GM23248 (cell line): ENCODE measurements around the gene EMC9. TPM values are rescaled to one million over a fixed set of nuclear protein-coding genes. Genes with fewer than 3 reads are reported as not detected.

Experiments used
- DNase-seq: peaks from one replicate; pipeline ENCODE4 v3.0.0-alpha.2; 2015
- H2AFZ ChIP-seq: fragments of 200-600 bp; sonication (generic); 2 replicates; pipeline ENCODE4 v1.6.1; 2016; ENCODE audit warnings: antibody characterized with exemption
- H3F3A ChIP-seq: fragments of 200-600 bp; sonication (generic); 2 replicates; pipeline ENCODE4 v1.6.1; 2016; ENCODE audit warnings: mild to moderate bottlenecking, antibody characterized with exemption, mixed run types; ENCODE audit not compliant: insufficient read depth
- H3K27ac ChIP-seq: fragments of 200-600 bp; sonication (generic); 2 replicates; pipeline ENCODE4 v1.5.1; 2016; ENCODE audit warnings: mild to moderate bottlenecking
- H3K27me3 ChIP-seq: fragments of 200-600 bp; sonication (generic); replicated peaks from 2 replicates; pipeline ENCODE4 v1.6.1; 2016; ENCODE audit warnings: mild to moderate bottlenecking; ENCODE audit not compliant: insufficient read depth
- H3K36me3 ChIP-seq: fragments of 200-600 bp; sonication (generic); 2 replicates; pipeline ENCODE4 v1.6.1; 2016; ENCODE audit warnings: low read depth, mild to moderate bottlenecking
- H3K4me1 ChIP-seq: fragments of 200-600 bp; sonication (generic); 2 replicates; pipeline ENCODE4 v1.6.1; 2016; ENCODE audit warnings: mild to moderate bottlenecking; ENCODE audit not compliant: insufficient read depth
- H3K4me2 ChIP-seq: fragments of 200-600 bp; sonication (generic); one replicate; pipeline ENCODE4 v1.6.1; 2016; ENCODE audit warnings: mild to moderate bottlenecking; ENCODE audit not compliant: unreplicated experiment
- H3K4me3 ChIP-seq: fragments of 200-600 bp; sonication (generic); 2 replicates; pipeline ENCODE4 v1.5.1; 2016; ENCODE audit warnings: mild to moderate bottlenecking
- H3K79me2 ChIP-seq: fragments of 200-600 bp; sonication (generic); 2 replicates; pipeline ENCODE4 v1.6.1; 2016; ENCODE audit warnings: mild to moderate bottlenecking; ENCODE audit not compliant: insufficient read depth
- H3K9ac ChIP-seq: fragments of 200-600 bp; sonication (generic); 2 replicates; pipeline ENCODE4 v1.6.1; 2016; ENCODE audit warnings: mild to moderate bottlenecking
- H3K9me2 ChIP-seq: fragments of 200-600 bp; sonication (generic); 2 replicates; pipeline ENCODE4 v1.6.1; 2016; ENCODE audit warnings: mixed run types, mild to moderate bottlenecking, moderate library complexity; ENCODE audit not compliant: insufficient read depth
- H3K9me3 ChIP-seq: fragments of 200-600 bp; sonication (generic); one replicate; pipeline ENCODE4 v1.6.1; 2017; ENCODE audit warnings: low read depth
- H4K20me1 ChIP-seq: fragments of 200-600 bp; sonication (generic); 2 replicates; pipeline ENCODE4 v1.6.0; 2016; ENCODE audit not compliant: insufficient read depth
- EZH2 ChIP-seq: fragments of 200-600 bp; sonication (generic); IDR thresholded peaks from 2 replicates; pipeline ENCODE4 v1.6.1; 2018; ENCODE audit warnings: antibody characterized with exemption, mild to moderate bottlenecking; ENCODE audit not compliant: insufficient read depth, poor library complexity, severe bottlenecking
- EZH2phosphoT487 ChIP-seq: fragments of 200-600 bp; sonication (generic); IDR thresholded peaks from 2 replicates; pipeline ENCODE4 v1.6.1; 2018; ENCODE audit warnings: antibody characterized with exemption, moderate library complexity, mild to moderate bottlenecking, low read depth; ENCODE audit not compliant: insufficient read depth
- WGBS, 2 experiments: methylation state at CpG; one replicate each; pipeline ENCODE4 v1.1.6; 2015 to 2017; ENCODE audit warnings: low lambda C conversion rate in 2 of 2, low coverage in 1 of 2; ENCODE audit errors: missing lambda C conversion rate in 2 of 2; 5-methylcytosine and 5-hydroxymethylcytosine counted together
- in situ Hi-C: fragments of 300-500 bp; cut with MboI; formaldehyde crosslinking; loops from 2 replicates; pipeline ENCODE4 v1.15.0; 2020
- polyA plus RNA-seq: library from polyadenylated mRNA; unstranded; fragments of >200 nt; fragmentation: Nextera tagmentation; extraction: Ambion mirVana; gene quantifications from 2 replicates; pipeline ENCODE4 v1.2.1, GENCODE V29; 2016
- total RNA-seq: library from RNA; depleted of rRNA; stranded (reverse); fragments of >200 nt; shearing (Covaris generic); gene quantifications from 2 replicates; pipeline ENCODE4 v1.2.3, GENCODE V29; 2014

EMC9 gene
- total and polyA plus RNA-seq, 2 experiments from 2014 or later = 22.9 to 27.4 TPM

- H2AFZ ChIP-seq = no peak overlapping the region
- H3F3A ChIP-seq = peaks cover 30% of the 10 kb centered on the region; the same call in 1 of the 2 replicates
- H3K79me2 ChIP-seq = peaks cover 30% of the 10 kb centered on the region
- no peak overlapping the region for H3K4me2 ChIP-seq
- no peaks in the 10 kb centered on the region for H4K20me1 ChIP-seq
- peaks cover 35% of the 10 kb centered on the region; the same call in 1 of the 2 replicates for H3K36me3 ChIP-seq
- no peak overlapping the region for H3K4me3 ChIP-seq
- DNase-seq = no peak
- no peaks in the 10 kb centered on the region for H3K9me2 ChIP-seq
- in situ Hi-C loops = no loop called here
- no peaks in the 10 kb centered on the region for H3K27me3 ChIP-seq
- H3K27ac ChIP-seq = no peak overlapping the region
- H3K9ac ChIP-seq = no peak overlapping the region; the same call in 1 of the 2 replicates
- H3K4me1 ChIP-seq = peaks cover 5% of the 10 kb centered on the region
- TF ChIP-seq EZH2phosphoT487 = no peak
- no peak for TF ChIP-seq EZH2
- H3K9me3 ChIP-seq = no peaks in the 10 kb centered on the region
- 97 to 100% methylated on average over 4 of the region's 4 CpGs for WGBS, 2 experiments
Observed at GRCh38 chr14:24160499-24160849, 19.1 kb upstream of the EMC9 start.

DNA sequence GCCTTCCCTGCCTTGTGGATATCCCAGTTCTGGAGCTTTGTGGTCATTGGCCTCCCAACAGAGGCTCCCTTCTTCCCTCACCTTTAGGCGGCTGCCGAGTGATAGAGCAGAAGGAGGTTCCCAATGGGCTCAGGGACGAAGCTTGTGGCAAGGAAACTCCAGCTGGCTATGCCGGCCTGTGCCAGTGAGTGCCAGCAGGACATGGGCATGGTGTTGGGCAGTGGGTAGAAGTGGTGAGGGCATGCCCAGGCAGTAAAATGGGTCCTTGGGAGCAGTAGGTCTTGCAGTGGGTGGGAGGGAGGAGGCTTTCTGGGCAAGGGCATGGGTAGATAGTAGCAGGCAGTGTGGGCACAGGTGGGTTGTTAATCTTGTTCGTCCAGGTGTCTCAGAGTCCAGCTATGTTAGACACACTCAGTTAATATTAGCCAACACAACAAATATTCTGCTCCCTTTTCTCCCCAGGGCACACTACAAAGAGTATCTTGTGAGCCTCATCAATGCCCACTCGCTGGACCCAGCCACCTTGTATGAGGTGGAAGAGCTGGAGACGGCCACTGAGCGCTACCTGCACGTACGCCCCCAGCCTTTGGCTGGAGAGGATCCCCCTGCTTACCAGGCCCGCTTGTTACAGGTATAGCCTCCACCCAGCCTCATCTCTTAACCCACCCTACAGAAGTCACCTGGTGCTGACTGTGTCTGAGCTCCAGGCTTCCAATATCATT, 18.5 kb upstream of the EMC9 start:
- peaks cover 36% of the 10 kb centered on the region for H3K36me3 ChIP-seq
- in situ Hi-C loops = no loop called here
- no peak for DNase-seq

DNA sequence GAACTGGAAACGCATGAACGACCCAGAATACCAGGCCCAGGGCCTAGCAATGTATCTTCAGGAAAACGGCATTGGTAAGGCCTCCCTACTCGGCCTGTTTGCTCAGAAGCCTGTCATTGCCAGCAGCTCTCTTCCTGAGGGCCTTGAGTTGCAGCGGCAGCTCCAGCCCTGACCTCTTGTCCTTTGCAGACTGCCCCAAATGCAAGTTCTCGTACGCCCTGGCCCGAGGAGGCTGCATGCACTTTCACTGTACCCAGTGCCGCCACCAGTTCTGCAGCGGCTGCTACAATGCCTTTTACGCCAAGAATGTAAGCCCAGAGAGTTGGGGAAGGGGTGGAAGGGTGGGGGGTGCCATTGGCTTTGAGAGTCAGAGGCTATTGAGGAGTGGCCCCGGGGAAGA, 15.9 kb upstream of the EMC9 start:
- Histone ChIP-seq H3K9ac (no peak overlapping the region), H3K27ac (no peak overlapping the region)

More for the DNA sequence above, 18.5 kb upstream of the EMC9 start:
- Histone ChIP-seq H2AFZ (no peak overlapping the region), H4K20me1 (no peaks in the 10 kb centered on the region), H3K79me2 (peaks cover 30% of the 10 kb centered on the region), H3F3A (peaks cover 30% of the 10 kb centered on the region; the same call in 1 of the 2 replicates), H3K27ac (no peak overlapping the region), H3K27me3 (no peaks in the 10 kb centered on the region), H3K9me2 (no peaks in the 10 kb centered on the region), H3K9ac (no peak overlapping the region), H3K4me3 (no peak overlapping the region), H3K4me1 (peaks cover 5% of the 10 kb centered on the region), H3K9me3 (no peaks in the 10 kb centered on the region), H3K4me2 (no peak overlapping the region)
- TF ChIP-seq EZH2 = no peak
- WGBS, 2 experiments = 91% methylated on average over 11 of the region's 11 CpGs

DNA sequence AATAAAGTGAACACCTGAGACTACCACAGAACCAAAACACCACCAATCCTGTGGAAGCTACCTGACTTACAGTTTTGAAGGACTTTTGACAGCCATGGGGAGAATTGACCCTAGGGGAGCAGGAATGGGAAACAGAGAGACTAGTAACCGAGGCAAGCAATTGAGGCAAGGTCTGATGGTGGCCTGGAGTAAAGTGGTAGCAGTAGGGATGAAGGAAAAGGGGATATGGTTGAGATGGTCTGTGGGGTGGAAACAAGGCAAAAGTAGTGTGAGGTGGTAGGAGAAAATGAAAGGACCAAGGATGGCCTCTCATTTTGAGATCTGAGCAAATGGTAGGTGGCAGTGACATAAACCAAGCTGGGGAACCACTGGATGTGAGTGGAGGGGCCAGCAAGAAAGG, 15.4 kb upstream of the EMC9 start:
- Histone ChIP-seq H3K4me2 (no peak overlapping the region), H3K9me3 (no peaks in the 10 kb centered on the region), H3F3A (peaks cover 25% of the 10 kb centered on the region; the same call in 1 of the 2 replicates), H3K4me1 (no peaks in the 10 kb centered on the region), H4K20me1 (no peaks in the 10 kb centered on the region), H3K4me3 (no peak overlapping the region), H3K9ac (no peak overlapping the region), H2AFZ (no peak overlapping the region), H3K27ac (no peak overlapping the region), H3K9me2 (no peaks in the 10 kb centered on the region), H3K79me2 (peaks cover 8% of the 10 kb centered on the region), H3K36me3 (peaks cover 36% of the 10 kb centered on the region), H3K27me3 (no peaks in the 10 kb centered on the region)
- WGBS, 2 experiments = 100% methylated on average over 1 of the region's 1 CpG
- no peak for TF ChIP-seq EZH2phosphoT487
- TF ChIP-seq EZH2 = no peak
- no peak for DNase-seq
- in situ Hi-C loops = no loop called here

More for the DNA sequence above, 15.9 kb upstream of the EMC9 start:
- Histone ChIP-seq H3K9me3 (no peaks in the 10 kb centered on the region), H3K9me2 (no peaks in the 10 kb centered on the region), H3K4me3 (no peak overlapping the region), H3K4me1 (peaks cover 2% of the 10 kb centered on the region), H3F3A (peaks cover 30% of the 10 kb centered on the region; the same call in 1 of the 2 replicates), H4K20me1 (no peaks in the 10 kb centered on the region), H2AFZ (no peak overlapping the region), H3K27me3 (no peaks in the 10 kb centered on the region), H3K79me2 (peaks cover 13% of the 10 kb centered on the region), H3K4me2 (no peak overlapping the region), H3K36me3 (peaks cover 35% of the 10 kb centered on the region)
- no peak for TF ChIP-seq EZH2
- 99% methylated on average over 11 to 12 of the region's 12 CpGs for WGBS, 2 experiments
- in situ Hi-C loops = no loop called here
- no peak for DNase-seq
